Left ventricle myocardium superior (tissue), 1 donor: ENCODE results near the gene PARVA. TPM values are rescaled to one million over a fixed set of nuclear protein-coding genes. Genes with fewer than 3 reads are reported as not detected.
A peak's percentile ranks its signal among the peaks of the same experiment; 100 is the strongest.

ENCODE experiments used
- ATAC-seq: fragments of 200-7000 bp; cut with Tn5 transposase; one replicate; pipeline ENCODE4 v1.9.1; 2020; ENCODE audit warnings: mild to moderate bottlenecking, moderate library complexity
- DNase-seq: peaks from one replicate; pipeline ENCODE4 v3.0.0-alpha.2; 2020
- intact Hi-C: fragments of 100-400 bp; cut with micrococcal nuclease; formaldehyde crosslinking; loops from one replicate; pipeline ENCODE4 v1.11.0; 2022
- total RNA-seq: library from RNA; stranded (reverse); fragmentation: NEBNext Ultra II Directional; extraction: Animal tissue kit (Norgen Biotek cat#: 25700); gene quantifications from one replicate; pipeline ENCODE4 v1.2.1, GENCODE V29; 2021
- donor health status: DM: no; HTN: yes; CAD: no; lungs with severe emphysema.

PARVA gene
- total RNA-seq, 1 donor from 2014 or later, result 56.4 TPM

DNA sequence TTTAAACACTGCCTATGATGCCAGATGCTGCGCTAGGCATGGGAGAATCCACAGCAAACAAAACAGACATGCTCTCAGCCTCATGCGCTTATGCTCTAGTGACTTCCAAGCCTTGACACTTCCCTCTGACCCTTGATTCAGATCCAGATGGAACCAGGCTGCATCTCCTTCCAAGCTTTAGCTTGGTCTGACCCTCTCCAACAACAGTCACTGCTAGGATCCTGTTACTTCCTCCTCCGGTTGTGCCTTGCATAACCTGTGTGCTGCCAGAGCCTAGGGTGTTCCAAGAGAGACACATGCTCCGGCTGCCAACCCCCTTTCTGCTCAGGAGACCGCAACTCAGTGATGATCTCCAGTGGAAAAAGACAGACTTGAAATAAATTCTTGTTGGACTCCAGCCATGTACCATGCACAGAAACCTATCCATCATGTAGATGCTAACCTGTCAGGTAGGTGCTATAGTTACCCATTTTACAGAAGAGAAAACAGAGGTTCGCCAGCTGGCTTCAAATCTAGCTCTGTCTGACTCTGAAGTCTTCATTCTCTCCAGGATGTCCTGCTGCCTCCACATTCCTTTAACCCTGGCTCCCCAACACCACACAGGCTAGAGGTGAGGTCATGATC, 160.5 kb downstream of the PARVA start:
- intact Hi-C loops, result no loop called here
- no peak for DNase-seq
- peak; percentile 23 for ATAC-seq

DNA sequence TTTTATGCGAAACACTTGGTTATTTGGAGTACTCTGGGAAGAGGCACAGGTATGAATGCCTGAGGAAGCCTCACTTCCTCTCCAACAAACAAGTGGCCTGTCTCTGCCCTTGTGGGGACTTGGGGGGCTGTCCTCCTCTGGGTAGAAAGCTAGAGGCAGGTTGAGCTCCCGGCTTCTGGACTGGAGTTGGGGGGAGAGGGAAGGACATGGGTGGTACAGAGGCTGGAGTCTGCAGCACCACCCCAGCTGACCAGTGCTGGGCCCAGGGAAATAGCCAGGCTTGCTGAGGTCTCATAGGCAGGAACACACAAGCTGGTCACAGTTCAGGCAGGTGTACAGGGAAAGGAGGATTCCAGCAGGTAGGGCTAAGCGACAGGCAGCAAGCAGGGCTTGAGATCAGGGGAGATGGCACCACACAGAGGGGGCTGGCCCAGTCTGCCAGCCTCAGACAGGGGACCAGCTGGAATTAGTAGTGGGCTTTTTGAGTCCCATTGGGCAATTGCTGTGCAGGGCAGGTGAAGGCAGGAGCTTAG, 161.6 kb downstream of the PARVA start:
- DNase-seq (no peak), ATAC-seq (no peak)
- intact Hi-C loops, result no loop called here

DNA sequence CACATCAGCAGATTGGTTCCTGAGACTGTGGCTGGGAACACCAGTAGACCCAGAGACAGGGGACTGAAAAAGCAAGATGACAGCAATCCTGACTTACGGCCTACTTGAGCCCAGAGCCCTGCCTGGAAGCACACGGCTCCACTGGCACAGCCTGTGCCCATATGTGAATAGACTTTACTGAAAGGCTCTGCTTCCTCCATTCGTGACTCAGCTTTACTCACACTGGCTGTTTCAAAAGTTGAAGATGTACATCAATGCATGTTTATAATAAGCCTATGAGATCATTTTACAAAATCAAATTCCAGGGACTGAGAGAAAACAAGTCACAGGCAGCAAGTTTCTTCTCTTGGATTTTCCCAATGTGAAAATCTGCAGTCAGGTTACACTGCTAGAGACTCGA, 162.2 kb downstream of the PARVA start:
- ATAC-seq, result no peak

DNA sequence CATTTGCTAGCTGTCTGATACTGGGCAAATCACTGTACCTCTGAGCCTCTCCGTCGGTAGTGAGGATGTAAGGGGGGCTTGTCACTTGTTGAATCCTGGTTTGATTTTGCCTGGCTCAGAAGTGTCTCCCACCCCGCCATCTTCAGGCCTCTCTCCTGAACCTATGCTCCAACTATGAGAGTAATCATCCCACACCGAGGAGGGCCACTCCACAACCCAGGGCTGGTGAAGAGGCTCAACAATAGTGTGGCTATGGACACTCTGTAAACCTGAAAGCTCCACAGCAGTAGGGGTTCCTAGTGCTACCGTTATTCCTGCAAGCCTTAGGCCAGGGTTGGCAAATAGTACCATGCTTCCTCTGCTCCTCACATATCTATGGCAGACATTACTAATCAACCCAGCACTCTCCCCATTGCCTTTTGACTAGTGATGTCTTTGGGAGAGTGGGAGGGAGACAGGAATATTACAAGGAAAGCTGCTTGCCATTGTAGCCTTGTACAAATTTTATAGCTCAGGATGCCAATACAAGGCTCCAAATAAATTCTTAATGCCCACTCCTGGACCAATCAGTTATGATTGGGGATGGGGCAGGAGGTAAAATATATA, 162.8 kb downstream of the PARVA start:
- DNase-seq, result no peak
- ATAC-seq, result no peak
- intact Hi-C loops, result no loop called here

More for the DNA sequence above, 162.2 kb downstream of the PARVA start:
- intact Hi-C loops, result no loop called here
- no peak for DNase-seq

DNA sequence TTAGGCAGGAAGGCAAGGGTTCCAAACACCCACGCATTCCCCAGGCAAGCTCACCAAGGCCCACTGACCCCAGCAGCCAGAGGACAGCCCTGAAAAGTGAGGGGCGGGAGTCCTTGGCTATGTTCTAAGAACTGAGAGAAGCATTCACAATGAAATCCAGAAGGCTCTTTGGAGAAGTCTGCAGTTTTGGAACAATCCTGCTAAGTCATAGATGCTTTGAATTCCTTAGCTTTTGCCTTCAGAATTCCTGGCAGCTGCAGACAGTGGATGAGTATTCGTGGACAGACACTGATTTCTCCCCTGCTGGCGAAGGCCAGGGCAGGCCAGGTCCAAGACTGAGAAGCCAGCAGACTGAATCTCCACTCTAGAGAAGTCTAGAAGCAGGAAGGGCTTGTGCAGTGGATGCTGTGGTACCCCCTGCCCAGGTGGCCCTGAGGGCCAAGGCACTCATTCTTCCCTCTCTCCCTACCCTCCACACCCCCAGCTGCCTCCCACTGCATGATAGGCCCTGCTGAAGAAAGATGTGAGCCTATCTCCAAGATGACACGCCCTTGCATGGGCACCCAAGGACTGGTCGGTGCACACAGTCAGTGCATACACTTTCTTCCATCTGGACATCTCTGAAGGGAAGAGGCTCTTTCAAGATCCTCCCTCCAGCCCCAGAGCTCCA, 163.7 kb downstream of the PARVA start:
- ATAC-seq, result peak; percentile 51
- no peak for DNase-seq
- intact Hi-C loops, result no loop called here

DNA sequence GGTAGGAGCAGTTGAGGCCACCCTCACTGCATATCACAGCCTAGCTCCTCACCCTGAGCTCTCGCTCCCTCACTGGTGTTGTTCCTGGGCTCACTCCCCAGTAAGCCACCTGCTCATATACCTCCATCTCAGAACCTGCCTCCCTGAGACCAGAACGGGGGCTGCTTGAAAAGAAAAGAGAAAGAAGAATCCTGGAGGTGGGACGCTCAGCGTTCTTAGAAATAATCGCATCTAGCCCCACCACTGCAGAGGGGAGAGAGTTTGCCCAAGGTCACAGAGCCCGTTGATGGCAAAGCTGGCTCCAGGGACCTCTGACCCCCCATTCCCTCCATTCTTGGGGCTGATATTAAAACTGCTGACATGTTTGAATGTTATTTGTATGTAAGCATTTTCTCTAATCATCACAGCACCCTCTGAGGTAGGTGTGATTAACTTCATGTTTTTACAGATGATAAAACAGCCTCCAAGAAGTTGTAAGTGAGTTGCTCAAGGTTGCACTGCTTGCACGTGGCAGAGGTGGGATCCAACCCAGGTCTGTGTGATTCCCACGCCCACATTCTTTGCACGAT, 164.3 kb downstream of the PARVA start:
- DNase-seq (no peak), ATAC-seq (no peak)
- intact Hi-C loops, result no loop called here

DNA sequence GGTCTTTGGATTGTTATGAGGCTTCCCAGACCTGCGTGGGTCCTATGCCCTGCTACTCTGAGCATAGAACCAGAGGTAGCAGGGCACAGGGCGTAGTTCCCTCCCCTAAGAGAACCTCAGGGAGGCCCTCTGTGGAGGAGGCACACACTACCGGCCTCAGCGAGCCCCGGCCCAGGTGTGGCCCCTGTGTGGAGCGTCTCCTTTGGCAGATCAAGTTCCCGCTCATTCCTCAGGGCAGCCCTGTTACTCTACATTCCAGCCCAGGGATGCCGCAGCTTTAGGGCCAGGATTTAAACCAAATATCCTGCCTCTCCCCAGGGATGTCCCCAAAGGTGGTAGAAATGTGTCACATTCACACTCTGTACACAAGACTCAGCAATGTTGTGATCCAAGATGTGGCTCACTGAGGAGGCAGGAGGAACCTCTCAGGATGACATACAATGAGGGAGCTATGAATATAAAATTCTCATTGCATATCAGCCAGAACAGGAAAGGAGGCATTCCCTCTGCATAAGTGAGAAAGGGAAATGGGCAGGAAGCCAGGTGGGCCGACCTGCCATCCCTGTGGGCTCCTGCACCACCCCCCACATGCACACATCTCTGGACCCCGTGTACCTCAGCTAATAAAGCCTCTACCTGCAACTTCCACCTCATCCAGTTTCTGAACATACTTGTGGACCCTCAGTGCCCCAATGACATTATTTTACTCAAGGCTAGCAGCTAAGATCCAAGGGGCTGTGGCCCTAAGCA, 165.0 kb downstream of the PARVA start:
- intact Hi-C loops, result no loop called here
- ATAC-seq, result no peak
- DNase-seq, result no peak

DNA sequence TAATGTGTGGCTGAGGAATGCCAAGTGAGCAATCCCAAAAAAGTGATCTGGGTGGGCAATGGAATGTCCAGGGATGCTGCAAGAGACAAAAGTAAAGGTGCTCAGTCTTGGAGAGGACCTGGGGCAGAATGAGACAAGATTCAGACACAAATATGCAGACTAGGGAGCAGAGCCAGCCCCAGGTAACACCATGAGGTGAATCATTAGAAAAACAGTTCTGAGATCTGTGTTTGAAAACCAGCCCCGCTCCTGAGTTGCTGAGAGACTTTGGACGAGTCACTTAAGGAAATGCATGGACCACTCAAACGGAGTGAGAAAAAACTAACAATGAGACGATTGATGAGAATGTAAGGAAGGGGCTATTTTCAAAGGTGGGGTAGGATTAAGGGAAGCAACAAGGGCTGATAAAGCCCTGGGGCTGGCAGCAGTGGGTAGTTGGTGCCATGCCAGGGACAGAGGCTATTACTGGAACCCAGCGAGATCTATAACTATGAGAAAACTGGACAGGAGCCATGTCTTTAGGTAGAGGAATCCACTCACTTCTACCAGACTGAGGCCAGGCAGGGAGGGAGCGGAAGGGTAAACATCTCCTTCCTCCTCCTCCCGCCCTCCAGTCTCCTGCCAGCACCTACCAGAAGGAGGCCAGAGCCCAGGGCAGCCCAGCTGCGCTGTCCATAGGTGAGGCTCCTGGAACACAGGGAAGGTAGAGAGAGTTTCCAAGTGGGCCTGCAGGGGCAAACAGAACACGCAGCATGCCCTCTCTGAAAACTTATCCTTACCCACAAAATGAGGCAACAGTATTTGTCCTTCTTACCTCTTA, 166.4 kb downstream of the PARVA start:
- intact Hi-C loops, result no loop called here
- ATAC-seq (peak; percentile 11), DNase-seq (no peak)

DNA sequence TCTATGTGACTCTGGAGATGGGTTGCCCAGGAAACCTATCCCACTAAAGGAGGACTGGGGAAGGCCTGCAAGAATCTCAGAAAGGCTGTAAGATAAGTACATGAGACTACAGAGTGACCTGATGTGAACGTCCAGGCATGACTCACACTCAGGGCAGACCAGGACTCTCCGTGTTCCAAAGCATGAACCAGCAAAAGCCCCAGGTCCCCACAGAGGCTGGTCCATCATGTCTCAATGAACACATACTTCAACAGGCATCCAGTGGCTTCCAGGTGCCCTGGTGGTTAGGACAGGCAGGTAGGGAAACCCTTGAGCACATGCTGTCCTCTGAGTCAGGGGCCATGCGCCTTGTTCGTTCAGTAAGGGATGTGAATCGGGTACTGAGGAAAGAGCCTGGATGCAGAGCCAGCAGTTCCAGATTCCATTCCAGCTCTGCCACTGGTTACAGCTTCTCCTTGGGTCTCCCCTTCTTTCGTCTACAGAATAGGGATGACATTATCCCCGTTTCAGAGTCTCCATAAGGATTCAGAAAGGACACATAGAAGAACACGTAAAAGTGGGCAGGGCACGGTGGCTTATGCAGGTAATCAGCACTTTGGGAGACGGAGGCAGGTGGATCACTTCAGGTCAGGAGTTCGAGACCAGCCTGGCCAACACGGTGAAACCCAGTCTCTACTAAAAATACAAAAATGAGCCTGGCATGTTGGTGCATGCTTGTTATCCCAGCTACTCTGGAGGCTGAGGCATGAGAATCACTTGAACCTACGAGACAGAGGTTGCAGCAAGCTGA, 167.8 kb downstream of the PARVA start:
- ATAC-seq (no peak), DNase-seq (no peak)
- intact Hi-C loops, result no loop called here

DNA sequence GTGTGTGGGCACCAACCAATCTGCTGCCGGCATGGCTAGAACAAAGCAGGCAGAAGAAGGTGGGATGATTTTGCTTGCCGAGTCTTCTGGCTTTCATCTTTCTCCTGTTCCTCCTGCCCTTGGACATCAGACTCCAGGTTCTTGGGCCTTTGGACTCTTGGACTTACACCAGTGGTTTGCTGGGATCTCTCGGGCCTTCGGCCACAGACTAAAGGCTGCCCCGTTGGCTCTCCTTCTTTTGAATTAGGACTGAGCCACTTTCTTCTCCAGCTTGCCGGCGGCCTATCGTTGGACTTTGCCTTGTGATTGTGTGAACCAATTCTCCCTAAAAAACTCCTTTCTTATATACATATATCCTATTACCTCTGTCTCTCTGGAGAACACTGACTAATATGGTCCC, 168.8 kb downstream of the PARVA start:
- DNase-seq, result no peak
- intact Hi-C loops, result no loop called here
- no peak for ATAC-seq

DNA sequence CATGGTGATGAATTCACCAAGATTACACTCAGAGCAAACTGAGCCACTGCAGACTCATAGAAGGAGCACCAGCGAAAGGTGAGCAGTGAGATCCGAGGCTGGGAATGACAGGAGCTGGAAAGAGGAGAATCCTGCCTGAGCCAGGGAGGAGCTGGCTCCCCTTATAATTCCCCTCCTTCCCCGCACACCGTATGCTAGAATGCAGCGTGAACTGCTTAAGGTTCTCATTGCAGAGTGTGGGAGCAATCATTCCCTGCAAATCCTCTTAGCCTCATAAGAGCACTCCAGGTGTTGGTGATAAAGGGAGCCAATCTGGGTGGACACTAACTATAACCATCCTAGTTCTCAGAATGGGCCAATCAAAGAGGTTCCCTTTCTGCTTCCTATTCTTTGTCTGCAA, 169.3 kb downstream of the PARVA start:
- DNase-seq (no peak), ATAC-seq (no peak)
- intact Hi-C loops, result no loop called here

DNA sequence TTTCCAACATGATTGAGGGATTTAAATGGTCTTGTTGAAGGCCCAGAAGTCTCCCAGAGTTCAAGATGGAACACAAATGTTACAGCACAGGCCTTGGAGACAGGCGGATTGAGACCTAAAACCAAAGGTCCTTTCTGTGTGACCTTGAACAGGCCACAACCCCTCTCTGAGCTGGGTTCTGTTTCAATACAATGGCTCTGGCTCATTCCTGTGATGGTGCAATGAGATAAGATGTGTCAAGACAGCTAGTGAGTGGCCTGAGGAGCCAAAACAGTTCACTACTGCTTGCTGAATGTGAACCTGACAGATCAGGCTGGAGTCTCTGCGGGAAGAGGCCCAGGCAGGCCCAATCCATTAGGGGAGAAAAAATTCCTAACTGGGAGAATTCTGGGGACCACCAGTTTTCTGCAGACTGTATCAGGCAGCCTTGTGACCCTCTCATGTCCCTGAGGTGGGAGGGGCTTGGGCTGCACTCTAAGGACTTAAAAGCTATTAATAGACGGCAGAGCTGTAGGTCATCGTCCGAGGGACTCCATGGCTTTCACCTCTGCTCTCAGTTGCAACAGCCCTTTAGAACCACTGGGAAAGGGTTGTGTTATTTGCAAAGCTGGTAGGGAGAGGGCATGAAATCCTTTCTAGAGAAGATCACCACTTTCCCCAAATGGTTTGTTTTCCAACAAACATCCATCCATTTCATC, 170.7 kb downstream of the PARVA start:
- intact Hi-C loops, result no loop called here
- ATAC-seq, result peak; percentile 72
- DNase-seq, result peak; percentile 49

DNA sequence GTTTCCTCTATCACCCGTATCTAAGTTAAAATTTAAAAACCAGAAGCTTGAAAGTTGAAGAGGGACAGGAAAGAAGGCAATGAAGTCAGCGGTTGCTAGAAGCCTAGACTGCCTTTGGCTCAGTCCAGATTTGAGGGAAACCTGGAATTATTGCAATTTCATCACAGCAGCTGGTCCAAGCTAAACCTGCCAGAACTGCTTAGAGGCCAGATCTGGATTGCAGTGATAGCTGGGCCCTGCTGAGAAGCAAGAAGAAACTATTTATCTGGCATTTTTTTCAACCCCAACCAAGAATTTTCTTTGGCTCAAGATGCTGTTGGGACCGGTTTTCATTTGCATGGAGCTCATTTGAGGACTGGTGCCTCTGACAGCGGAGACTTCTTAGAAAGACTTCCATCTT, 175.3 kb downstream of the PARVA start:
- intact Hi-C loops, result no loop called here
- ATAC-seq (peak; percentile 80), DNase-seq (no peak)

DNA sequence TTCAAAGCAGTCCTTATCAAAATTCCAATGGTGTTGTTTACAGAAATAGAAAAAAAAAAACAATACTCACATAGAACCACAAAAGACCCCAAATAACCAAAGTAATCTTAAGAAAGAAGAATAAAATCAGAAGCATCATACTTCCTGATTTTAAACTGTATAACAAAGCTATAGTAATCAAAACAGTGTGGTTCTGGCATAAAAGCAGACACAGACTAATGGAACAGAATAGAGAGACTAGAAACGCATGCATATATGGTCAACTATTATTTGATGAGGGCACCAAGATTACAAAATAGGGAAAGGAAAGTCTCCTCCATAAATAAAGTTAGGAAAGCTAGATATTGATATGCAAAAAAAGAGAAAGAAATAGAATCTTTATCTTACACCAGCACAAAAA, 176.8 kb downstream of the PARVA start:
- intact Hi-C loops, result no loop called here
- no peak for ATAC-seq
- DNase-seq, result no peak

DNA sequence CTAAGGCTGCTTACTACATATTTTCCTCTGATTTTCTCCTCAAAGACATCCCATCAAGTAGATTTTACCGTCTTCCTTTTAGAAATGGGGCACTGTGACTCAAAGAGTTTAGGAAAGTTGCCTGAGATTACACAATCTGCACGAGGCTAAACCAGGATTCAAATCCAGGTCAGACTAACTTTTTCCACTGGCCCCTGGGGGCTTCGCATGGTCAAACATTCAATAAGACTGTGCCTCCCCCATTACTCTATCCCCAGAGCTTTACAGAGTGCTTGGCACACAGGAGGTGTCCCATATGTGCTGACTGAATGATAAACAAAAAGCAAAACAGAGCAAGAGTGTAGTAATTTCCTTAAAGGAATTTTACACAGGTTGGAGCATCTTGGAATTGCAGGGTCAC, 178.8 kb downstream of the PARVA start:
- intact Hi-C loops, result no loop called here
- peak; percentile 56 for DNase-seq
- ATAC-seq, result peak; percentile 54

DNA sequence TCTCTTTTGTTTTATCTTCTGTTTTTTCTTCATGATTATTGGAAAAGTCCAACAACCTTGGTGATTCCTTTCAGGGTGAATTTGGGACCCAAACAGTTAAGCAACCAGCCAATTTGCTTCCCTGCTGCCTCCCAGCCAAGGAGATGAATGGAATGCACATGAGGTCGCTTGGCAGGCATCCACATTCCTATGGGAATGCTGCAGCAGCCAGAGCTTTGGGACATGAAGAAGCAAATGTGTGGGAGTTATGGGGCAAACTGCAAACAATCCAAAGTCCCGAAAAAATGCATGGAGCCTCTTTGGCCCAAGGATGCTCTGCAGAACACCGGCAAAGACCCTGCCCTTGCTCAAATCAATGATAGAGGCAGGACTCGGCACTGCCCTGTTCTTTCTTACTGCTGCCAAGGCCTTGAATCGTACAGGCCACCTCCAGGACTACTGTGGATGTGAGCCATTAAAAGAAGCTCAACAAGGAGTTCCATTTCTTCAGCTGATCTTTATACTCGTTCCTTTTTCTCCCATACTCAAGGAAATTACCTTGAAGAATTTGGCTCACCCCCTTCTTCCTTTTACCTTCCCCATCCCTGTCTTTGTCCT, 179.5 kb downstream of the PARVA start:
- DNase-seq (peak; percentile 84), ATAC-seq (peak; percentile 82)
- intact Hi-C loops, result no loop called here

DNA sequence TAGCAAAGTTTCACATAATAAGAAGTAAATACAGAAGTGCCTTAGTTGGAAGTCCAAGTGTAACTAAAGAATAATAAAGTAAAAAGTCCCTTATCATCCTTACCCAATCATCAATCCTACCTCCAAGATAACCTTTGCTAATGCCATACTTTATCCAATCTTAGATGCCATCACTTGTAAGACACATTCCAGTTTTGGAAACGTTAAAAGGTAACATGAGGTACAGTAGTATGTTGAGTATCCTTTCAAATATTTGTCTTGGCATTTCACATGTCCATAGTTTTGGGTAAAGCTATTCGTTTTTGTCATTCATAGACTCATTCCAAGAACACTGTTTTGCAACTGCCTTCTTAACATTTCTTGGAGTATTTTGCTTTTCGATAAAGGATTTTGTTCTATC, 181.6 kb downstream of the PARVA start:
- intact Hi-C loops, result no loop called here
- DNase-seq (no peak), ATAC-seq (no peak)
